HG03095 (cell line): Measurements from ENCODE around the gene SCRG1.

Source experiments
- ATAC-seq: cut with Tn5 transposase; IDR thresholded peaks from one replicate; pipeline ENCODE4 v1.9.1; 2021; ENCODE audit warnings: moderate library complexity; ENCODE audit not compliant: unreplicated experiment

The SCRG1 gene

GRCh38 chr4:173365359-173365996, 33.4 kb downstream of the SCRG1 start:
- no peak for ATAC-seq

DNA sequence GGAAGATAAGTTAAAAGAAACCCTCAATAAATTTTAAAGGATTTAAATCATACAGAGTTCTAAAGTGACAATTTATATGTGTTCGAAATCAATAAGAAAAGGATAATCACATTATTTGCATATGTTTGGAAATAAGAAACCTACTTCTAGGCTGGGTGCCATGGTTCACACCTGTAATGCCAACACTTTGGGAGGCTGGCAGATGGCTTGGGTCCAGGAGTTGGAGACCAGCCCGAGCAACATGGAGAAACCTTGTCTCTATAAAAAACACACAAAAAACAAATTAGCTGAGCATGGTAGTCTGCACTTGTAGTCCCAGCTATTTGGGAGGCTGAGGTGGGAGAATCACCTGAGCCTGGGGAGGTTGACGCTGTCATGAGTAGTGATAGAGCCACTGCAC, 36.2 kb downstream of the SCRG1 start:
- ATAC-seq: no peak

DNA sequence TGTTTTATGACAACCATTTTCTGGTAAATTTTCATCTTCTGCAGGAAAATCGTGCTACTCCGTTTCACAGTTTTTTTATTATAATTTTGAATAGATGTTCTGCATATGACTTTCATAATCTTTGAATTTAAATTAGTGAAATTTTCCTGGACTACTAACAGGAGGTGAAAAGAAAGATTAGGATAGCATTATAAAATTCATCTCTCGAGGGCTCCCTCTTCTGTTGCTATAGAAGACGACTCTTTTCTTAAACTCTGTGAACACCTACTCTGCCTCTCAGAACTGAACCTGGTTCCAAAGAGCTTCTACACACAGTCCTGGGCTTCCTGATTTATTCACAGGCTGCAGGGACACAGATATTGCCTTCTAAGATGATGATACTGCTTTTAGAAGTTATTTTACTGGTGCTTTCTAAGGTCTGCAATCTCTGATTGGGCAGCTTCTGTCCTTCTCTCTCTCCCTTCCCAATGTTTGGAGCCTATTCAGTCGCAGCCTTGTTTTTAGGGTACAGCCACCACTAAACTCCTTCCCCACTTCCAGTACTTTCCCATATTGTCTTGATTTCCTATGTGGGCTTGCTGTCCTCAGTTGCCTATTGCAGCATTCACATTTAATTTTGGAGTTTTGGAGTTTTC, 38.2 kb downstream of the SCRG1 start:
- no peak for ATAC-seq

- no peak for ATAC-seq
Observed at GRCh38 chr4:173357939-173358338, 41.0 kb downstream of the SCRG1 start.

DNA sequence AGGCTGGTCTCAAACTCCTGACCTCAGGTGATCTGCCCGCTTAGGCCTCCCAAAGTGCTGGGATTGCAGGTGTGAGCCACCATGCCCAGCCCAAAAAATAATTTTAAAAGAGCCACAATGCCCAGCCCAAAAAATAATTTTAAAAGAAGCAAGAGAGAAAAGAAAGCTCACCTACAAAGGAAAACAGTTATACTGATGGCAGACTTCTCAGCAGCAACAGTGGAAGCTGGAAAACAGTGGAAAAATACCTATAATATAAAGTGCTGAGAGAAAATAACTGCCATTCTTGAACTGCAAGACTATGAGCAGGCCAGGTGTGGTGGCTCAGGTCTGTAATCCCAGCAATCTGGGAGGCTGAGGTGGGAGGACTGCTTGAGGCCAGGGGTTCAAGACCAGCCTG, 51.4 kb downstream of the SCRG1 start:
- no peak for ATAC-seq

DNA sequence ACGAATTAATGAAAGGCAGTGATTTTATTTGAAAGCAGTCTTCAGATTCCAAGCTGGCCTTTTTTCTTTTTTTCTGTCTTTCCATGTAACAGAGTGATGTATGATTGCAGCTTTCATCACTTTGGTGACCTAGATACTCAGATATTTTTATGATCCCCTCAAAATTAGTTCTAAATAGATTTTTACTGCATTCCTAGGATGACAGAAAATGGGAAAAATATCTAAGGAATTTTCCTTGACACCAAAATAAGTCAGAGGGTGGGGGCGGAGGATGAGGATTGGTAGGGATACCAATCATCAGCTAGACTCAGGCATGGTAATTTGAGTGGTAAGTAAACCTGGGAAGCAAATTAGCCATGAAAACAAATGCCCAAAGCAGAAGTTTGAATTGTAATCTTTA, 52.8 kb downstream of the SCRG1 start:
- no peak for ATAC-seq

GRCh38 chr4:173345648-173346047, 53.3 kb downstream of the SCRG1 start:
- ATAC-seq: no peak

- no peak for ATAC-seq
Observed at GRCh38 chr4:173343832-173344397, 55.0 kb downstream of the SCRG1 start.

DNA sequence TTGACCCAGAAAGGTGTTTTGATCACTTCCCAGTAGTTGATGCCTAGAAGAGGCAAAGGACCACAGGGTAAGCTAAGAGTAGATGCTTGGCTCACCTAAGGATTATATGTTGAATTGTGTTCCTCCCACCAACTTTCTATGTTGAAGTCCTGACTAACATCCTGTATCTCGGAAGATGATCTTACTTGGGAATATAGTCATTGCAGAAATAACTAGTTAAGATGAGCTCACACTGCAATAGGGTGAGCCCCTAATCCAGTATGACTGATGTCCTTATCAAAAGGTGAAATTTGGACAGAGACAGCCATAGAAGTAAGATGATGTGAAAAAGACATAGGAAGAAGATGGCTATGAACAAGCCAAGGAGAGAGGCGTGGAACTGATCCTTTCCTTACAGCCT, 61.5 kb downstream of the SCRG1 start:
- no peak for ATAC-seq

- peak; percentile 36 for ATAC-seq
Observed at GRCh38 chr4:173334891-173335752, 63.8 kb downstream of the SCRG1 start.
